Neural cell (in vitro differentiated cells): ENCODE results near the gene CPNE2.

Source experiments
- CTCF ChIP-seq: fragments of 450-650 bp; IDR thresholded peaks from 2 replicates; pipeline ENCODE4 v1.5.1; 2014; ENCODE audit warnings: antibody characterized with exemption, mild to moderate bottlenecking, moderate library complexity; ENCODE audit not compliant: poor library complexity, severe bottlenecking
- EP300 ChIP-seq: fragments of 450-650 bp; conservative IDR thresholded peaks from 2 replicates; pipeline ENCODE4 v1.6.1; 2014; ENCODE audit warnings: antibody characterized with exemption, mild to moderate bottlenecking, moderate library complexity; ENCODE audit not compliant: poor library complexity, severe bottlenecking
- EZH2 ChIP-seq: fragments of 200-600, 300-800 bp; shearing (Covaris generic), sonication (generic); IDR thresholded peaks from 2 replicates; pipeline ENCODE4 v1.6.1; 2014; ENCODE audit warnings: antibody characterized with exemption, low read length, borderline replicate concordance, mild to moderate bottlenecking; ENCODE audit not compliant: insufficient read depth, poor library complexity, severe bottlenecking
- MXI1 ChIP-seq: fragments of 450-650 bp; conservative IDR thresholded peaks from 2 replicates; pipeline ENCODE4 v1.6.1; 2014; ENCODE audit warnings: antibody characterized with exemption, mild to moderate bottlenecking; ENCODE audit not compliant: poor library complexity, severe bottlenecking
- POLR2AphosphoS5 ChIP-seq: IDR thresholded peaks from 2 replicates; pipeline ENCODE4 v1.6.1; 2012
- RAD21 ChIP-seq: fragments of 450-650 bp; conservative IDR thresholded peaks from 2 replicates; pipeline ENCODE4 v1.6.1; 2014; ENCODE audit warnings: antibody characterized with exemption, mild to moderate bottlenecking, moderate library complexity
- REST ChIP-seq: IDR thresholded peaks from 2 replicates; pipeline ENCODE4 v1.6.1; 2012; ENCODE audit warnings: borderline replicate concordance
- SMC3 ChIP-seq: fragments of 450-650 bp; conservative IDR thresholded peaks from 2 replicates; pipeline ENCODE4 v1.6.1; 2014; ENCODE audit warnings: antibody characterized with exemption, mild to moderate bottlenecking, moderate library complexity; ENCODE audit not compliant: poor library complexity
- TAF1 ChIP-seq: IDR thresholded peaks from 2 replicates; pipeline ENCODE4 v1.6.1; 2012; ENCODE audit warnings: low read depth

- TF ChIP-seq CTCF (no peak), RAD21 (no peak), TAF1 (no peak), REST (no peak), EZH2 (no peak), EP300 (no peak), MXI1 (no peak), SMC3 (no peak), POLR2AphosphoS5 (no peak)
Measured at GRCh38 chr16:57163842-57164241, 71.5 kb downstream of the CPNE2 start.
